SHP77 (cell line): ENCODE results near the gene TCF20.

Source experiments
- DNase-seq, 2 experiments: peaks; one replicate each; lab custom pipeline; 2025; lab: John Stamatoyannopoulos, UW

The TCF20 gene

DNA sequence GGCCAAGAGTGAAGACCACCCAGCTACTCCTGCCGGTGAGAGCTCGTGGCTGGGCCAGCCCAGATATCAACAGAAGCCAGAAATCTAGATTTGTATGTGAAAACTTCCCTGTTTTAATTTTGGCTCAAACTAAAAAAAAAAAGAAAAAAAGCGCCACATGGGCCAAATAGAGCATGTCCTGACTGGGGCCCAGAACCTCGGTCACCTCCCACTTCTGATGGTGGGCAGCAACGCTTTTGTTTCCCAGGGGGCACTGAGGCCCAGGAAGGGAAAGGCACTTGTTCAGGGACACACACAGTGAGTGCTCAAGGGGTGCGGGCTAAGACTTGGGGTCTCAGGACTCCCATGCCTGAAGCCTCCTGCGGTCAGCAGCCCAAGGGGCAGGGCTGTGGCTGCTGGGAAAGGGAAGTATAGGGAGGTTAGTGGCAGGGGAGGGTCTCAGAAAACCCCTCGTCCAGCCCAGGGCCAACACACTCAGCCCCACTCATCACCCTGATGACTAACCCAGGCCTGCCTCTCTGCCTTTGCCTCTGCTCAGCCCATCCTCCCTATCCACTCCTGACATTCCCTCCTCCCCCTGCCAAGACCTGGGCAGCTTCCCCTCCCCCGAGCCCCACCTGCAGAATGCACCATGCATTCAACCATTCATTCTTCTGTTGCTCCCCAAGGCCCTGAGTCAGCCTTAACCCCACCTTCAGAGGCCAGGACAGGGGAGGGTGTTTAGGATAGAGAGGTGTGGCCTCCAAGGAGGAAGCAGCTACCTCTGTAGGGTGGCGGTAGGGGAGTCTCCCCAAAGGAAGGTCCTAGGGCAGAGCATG lies 30.0 kb upstream of the TCF20 start:
- no peak for DNase-seq

GRCh38 chr22:42299586-42300258 lies 29.3 kb upstream of the TCF20 start:
- DNase-seq, result no peak

GRCh38 chr22:42298746-42299145 lies 28.3 kb upstream of the TCF20 start:
- no peak for DNase-seq

GRCh38 chr22:42297778-42298177 lies 27.3 kb upstream of the TCF20 start:
- no peak for DNase-seq

DNA sequence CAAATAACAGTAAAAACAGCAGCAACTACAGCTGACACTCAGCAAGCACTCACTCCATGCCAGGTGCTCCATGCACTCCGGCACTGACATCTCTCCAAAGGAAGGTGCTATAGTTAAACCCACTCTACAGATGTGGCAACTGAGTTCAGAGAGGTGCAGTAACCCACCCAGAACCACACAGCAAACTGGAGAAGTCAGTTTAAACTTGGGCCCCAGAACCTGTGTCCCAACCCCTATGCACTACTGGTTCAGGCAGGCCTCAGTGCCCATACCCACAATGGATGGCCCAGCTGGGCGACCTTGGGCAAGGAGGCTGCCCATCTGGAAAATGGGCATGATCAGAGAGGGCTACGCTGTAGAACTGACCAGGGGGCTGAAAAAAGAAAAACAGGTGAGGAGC lies 26.4 kb upstream of the TCF20 start:
- DNase-seq, result no peak

DNA sequence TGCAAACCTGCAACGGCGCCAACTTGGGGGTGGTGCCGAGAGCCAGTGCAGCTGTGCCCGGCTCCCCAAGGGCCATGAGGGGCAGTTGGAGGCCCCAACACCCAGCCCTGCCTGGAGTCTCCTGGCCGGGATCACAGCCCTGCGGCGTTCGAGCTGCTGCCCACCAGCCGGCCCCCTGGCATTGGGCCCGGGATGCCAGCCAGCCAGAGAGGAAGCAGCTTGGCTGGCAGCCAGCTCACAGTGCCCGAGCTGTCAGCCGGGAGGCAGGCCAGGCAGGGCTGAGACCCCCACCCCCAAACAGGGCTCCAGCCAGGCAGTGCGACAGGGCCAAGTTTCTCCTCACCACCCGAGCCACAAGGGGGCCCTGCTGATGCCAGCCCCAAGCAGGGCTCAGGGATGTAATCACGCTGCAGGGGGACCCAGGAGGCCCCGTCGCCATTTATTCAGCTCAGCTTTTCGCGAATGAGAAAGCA lies 26.0 kb upstream of the TCF20 start:
- peak; percentile 39 to 72 for DNase-seq

DNA sequence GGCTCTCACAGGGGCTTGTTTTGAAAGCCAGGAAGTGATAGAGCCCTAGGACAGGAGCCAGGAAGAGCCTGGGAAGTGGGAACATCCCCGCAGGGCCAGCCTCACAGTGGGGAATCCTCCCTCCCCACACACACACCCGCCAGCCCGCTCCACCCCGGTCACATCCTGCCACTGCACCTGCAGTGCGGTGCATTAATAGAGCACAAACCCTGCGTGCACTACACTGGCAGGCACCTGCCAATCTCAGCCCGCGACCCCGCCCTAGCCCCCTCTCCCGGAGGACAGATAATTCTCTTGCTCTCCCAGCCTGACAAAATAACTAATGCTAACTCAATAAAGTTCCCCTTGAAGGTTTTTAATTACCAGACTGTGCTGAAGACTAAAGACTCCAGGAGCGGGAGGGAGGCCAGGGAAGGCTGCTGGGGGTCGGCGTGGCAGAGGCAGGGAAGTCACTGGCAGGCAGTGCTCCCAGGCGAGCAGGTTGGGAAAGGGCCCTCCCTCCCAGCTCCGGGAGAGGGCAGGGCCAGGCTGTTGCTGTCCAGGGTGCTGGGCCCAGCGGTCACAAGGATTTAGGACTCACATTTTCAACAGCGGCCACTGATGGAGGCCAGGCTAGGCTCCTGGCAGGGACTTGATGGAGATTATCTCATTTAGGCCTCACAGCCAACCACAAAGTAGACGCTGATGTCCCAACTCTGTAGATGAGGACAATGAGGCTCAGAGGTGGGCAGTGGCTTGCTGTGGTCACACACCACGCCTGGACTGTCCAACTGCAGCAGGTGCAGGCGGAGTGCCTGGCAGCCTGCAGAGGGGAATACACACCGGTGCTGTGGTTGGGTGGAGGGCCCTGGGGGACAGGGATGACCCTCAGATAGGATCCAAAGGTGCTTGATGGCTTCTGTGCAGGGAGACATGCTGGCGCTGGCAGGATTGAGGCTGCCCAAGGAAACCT lies 23.9 kb upstream of the TCF20 start:
- peak in 1 of 2 experiments; percentile 22 for DNase-seq

DNA sequence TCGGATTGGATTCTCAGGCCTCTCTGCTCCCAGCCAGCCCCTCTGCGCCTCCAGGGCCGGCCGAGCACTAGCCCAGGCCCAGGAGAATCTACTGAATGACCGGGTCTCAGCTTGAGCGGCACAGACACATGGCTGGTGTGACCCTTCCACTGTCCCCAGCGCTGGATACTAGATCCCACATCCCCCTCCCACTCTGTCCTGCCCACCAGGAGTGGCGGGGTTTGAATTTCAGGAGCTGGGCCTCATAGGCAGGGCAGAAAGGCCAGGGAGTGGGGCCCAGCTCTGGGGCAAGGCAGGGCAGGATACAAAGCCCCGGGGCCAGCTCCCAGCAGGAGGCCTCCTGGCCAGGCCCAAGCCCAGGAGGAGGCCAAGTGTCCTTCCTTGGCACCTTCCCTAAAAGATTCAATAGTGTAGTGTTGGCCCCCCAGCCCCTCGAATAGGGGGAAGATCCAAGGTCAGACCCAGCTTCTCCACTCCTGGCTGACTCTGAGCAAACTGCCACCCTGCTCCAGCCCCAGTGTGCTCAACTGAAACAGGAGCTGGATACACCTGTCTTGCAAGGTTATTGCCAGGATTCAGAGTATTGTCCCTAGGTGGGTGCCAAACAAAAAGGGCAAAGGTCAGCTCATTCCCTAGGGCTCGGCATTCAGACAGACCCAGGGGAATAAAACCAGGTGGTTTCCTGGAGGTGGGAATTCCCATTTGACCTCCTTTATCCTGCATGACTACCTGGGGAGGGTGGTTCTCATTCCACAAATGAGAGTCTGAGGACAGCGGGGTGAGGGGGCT lies 22.5 kb upstream of the TCF20 start:
- no peak for DNase-seq

DNA sequence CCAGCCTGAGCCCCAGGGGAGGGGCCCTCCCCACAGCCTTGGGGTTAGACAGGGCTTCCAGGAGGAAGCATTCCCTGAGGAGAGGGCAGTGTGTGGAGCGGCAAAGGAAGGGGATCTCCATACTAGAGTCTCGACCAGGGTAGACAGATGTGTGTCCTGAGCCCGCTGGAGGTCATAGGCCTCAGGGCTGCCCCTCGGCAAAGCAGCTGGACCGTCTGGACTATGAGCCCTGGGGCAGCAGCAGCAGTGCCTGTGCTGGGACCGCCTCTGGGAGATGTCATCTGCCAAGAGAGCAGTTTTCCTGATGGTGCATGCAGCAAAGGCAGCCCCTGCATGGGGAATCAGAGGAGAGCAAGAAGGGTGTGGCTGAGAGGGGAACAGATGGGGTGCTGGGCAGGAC lies 20.8 kb upstream of the TCF20 start:
- DNase-seq, result no peak

GRCh38 chr22:42289671-42290541 lies 19.5 kb upstream of the TCF20 start:
- no peak for DNase-seq

- DNase-seq, result no peak
These were observed 18.3 kb upstream of the TCF20 start for GRCh38 chr22:42288791-42289190.

GRCh38 chr22:42287174-42287890 lies 16.9 kb upstream of the TCF20 start:
- DNase-seq, result no peak

DNA sequence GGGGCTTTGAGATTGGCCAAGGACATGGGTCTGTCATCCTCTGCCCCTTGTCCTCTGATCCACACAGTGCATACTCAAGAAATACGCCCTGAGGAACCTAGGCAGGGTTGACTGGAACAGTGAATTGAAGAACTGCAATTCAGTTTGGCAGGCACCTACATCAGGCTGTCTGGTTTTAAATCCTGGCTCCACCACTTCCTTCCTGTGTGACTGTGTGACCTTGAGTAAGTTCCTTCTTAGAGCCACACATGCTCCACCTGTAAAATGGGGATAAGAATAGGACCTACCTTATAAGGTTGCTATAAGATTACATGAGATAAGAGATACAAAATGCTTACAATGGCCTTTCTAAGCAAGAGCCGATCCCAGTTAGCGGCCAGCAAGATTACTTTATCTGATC lies 15.8 kb upstream of the TCF20 start:
- no peak for DNase-seq

- DNase-seq, result no peak
These were observed 15.2 kb upstream of the TCF20 start for GRCh38 chr22:42285604-42286003.

- DNase-seq, result no peak
These were observed 14.3 kb upstream of the TCF20 start for GRCh38 chr22:42284643-42285181.

- no peak for DNase-seq
These were observed 13.7 kb upstream of the TCF20 start for GRCh38 chr22:42284202-42284591.

- DNase-seq, result no peak
These were observed 13.1 kb upstream of the TCF20 start for GRCh38 chr22:42283278-42284201.

DNA sequence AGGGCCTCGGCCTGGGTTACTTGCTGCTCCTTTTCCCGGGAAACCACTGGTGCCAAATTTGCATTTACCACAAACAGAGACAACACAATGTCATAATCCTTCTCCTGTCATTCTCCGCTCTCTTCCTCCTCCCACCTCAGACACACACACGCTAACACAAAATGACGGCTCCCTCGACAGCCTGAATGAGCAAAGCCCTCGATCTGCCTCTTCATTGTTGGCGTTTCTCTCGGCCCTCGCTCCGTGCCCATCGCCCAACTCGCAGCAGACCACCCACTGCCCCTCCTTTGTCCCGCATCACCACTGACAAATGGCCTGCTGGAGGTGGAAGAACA lies 12.5 kb upstream of the TCF20 start:
- DNase-seq, result no peak
